Mesothelial cell of epicardium (in vitro differentiated cells): ENCODE data around the gene RTN4. TPM values are rescaled to one million over a fixed set of nuclear protein-coding genes. Genes with fewer than 3 reads are reported as not detected.

Experiments used
- DNase-seq, 2 experiments: peaks; one replicate each; pipeline ENCODE4 v3.0.0; 2021; ENCODE audit warnings: low spot score in 2 of 2; ENCODE audit not compliant: unreplicated experiment in 2 of 2
- H3K27ac Mint-ChIP-seq: 2 replicates; pipeline ENCODE4 v1.8.0; 2021; ENCODE audit warnings: mixed read lengths
- H3K27me3 Mint-ChIP-seq: 2 replicates; pipeline ENCODE4 v1.8.0; 2021; ENCODE audit warnings: low read depth, mixed read lengths
- H3K36me3 Mint-ChIP-seq: 2 replicates; pipeline ENCODE4 v1.8.0; 2021; ENCODE audit warnings: mixed read lengths
- H3K4me1 Mint-ChIP-seq: 2 replicates; pipeline ENCODE4 v1.8.0; 2021; ENCODE audit warnings: mixed read lengths
- H3K4me3 Mint-ChIP-seq: 2 replicates; pipeline ENCODE4 v1.8.0; 2021; ENCODE audit warnings: mild to moderate bottlenecking, moderate library complexity, mixed read lengths
- H3K9me3 Mint-ChIP-seq: 2 replicates; pipeline ENCODE4 v1.8.0; 2021; ENCODE audit warnings: mixed read lengths
- CTCF ChIP-seq: fragments of 200-600 bp; sonication (generic); IDR thresholded peaks from one replicate; pipeline ENCODE4 v1.5.0; 2021; ENCODE audit warnings: antibody characterized with exemption; ENCODE audit not compliant: unreplicated experiment
- total RNA-seq: library from RNA; stranded (reverse); gene quantifications from 3 replicates; pipeline ENCODE4 v1.2.1, GENCODE V29; 2021

RTN4 gene
- total RNA-seq, 1 donor from 2014 or later: 178 TPM

GRCh38 chr2:54958717-54959371, 91.4 kb downstream of the RTN4 start:
- H3K36me3 Mint-ChIP-seq: peaks cover 2% of the 10 kb centered on the region
- H3K4me3 Mint-ChIP-seq: no peak overlapping the region
- no peak for DNase-seq
- no peak overlapping the region for H3K27ac Mint-ChIP-seq
- H3K27me3 Mint-ChIP-seq: no peaks in the 10 kb centered on the region
- no peaks in the 10 kb centered on the region for H3K4me1 Mint-ChIP-seq
- no peak for TF ChIP-seq CTCF
- no peaks in the 10 kb centered on the region for H3K9me3 Mint-ChIP-seq

GRCh38 chr2:54957321-54957999, 92.8 kb downstream of the RTN4 start:
- DNase-seq: no peak
- H3K4me3 Mint-ChIP-seq: no peak overlapping the region

GRCh38 chr2:54956111-54956627, 94.1 kb downstream of the RTN4 start:
- H3K4me3 Mint-ChIP-seq: no peak overlapping the region
- no peak for DNase-seq
- H3K27ac Mint-ChIP-seq: no peak overlapping the region
- H3K36me3 Mint-ChIP-seq: peaks cover 2% of the 10 kb centered on the region
- H3K9me3 Mint-ChIP-seq: no peaks in the 10 kb centered on the region
- TF ChIP-seq CTCF: no peak
- no peaks in the 10 kb centered on the region for H3K27me3 Mint-ChIP-seq
- H3K4me1 Mint-ChIP-seq: no peaks in the 10 kb centered on the region

More at GRCh38 chr2:54957321-54957999, 92.8 kb downstream of the RTN4 start:
- Mint-ChIP-seq H3K27me3 (no peaks in the 10 kb centered on the region), H3K27ac (no peak overlapping the region), H3K4me1 (no peaks in the 10 kb centered on the region), H3K36me3 (peaks cover 2% of the 10 kb centered on the region), H3K9me3 (no peaks in the 10 kb centered on the region)
- no peak for TF ChIP-seq CTCF

GRCh38 chr2:54955358-54956110, 94.7 kb downstream of the RTN4 start:
- no peak overlapping the region for H3K27ac Mint-ChIP-seq
- H3K4me3 Mint-ChIP-seq: no peak overlapping the region
- no peaks in the 10 kb centered on the region for H3K36me3 Mint-ChIP-seq

More at GRCh38 chr2:54955358-54956110, 94.7 kb downstream of the RTN4 start:
- TF ChIP-seq CTCF: no peak
- DNase-seq: no peak
- Mint-ChIP-seq H3K27me3 (no peaks in the 10 kb centered on the region), H3K9me3 (no peaks in the 10 kb centered on the region), H3K4me1 (no peaks in the 10 kb centered on the region)
